ENCODE data around the gene KITLG. TPM values are rescaled to one million over a fixed set of nuclear protein-coding genes. Genes with fewer than 3 reads are reported as not detected.

The KITLG gene
- total RNA-seq, 4 donors from 2014 or later = 3.9 to 33.0 (median 14.7) TPM

- no peaks in the 10 kb centered on the region for H3K27me3 ChIP-seq
- H3K36me3 ChIP-seq = peaks cover 0 to 24% (median 4%) of the 10 kb centered on the region in 3 donors
- no peak overlapping the region for H3K27ac ChIP-seq
- no peak overlapping the region for H3K4me3 ChIP-seq
- peaks cover 0 to 25% (median 0%) of the 10 kb centered on the region in 3 donors for H3K4me1 ChIP-seq
- DNase-seq = no peak
- 39 to 46% methylated on average over 1 of the region's 1 CpG for WGBS, 2 donors
- TF ChIP-seq, protein P1, sequence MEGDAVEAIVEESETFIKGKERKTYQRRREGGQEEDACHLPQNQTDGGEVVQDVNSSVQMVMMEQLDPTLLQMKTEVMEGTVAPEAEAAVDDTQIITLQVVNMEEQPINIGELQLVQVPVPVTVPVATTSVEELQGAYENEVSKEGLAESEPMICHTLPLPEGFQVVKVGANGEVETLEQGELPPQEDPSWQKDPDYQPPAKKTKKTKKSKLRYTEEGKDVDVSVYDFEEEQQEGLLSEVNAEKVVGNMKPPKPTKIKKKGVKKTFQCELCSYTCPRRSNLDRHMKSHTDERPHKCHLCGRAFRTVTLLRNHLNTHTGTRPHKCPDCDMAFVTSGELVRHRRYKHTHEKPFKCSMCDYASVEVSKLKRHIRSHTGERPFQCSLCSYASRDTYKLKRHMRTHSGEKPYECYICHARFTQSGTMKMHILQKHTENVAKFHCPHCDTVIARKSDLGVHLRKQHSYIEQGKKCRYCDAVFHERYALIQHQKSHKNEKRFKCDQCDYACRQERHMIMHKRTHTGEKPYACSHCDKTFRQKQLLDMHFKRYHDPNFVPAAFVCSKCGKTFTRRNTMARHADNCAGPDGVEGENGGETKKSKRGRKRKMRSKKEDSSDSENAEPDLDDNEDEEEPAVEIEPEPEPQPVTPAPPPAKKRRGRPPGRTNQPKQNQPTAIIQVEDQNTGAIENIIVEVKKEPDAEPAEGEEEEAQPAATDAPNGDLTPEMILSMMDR (IDR thresholded peaks at IDR 0.05) = no peak
- no peak for TF ChIP-seq POLR2A (IDR thresholded peaks at IDR 0.05)
- H3K9me3 ChIP-seq = no peaks in the 10 kb centered on the region
- intact Hi-C loops (cut with DNase I) = no loop called here
Measured at GRCh38 chr12:88530868-88531267, 49.4 kb downstream of the KITLG start.

DNA sequence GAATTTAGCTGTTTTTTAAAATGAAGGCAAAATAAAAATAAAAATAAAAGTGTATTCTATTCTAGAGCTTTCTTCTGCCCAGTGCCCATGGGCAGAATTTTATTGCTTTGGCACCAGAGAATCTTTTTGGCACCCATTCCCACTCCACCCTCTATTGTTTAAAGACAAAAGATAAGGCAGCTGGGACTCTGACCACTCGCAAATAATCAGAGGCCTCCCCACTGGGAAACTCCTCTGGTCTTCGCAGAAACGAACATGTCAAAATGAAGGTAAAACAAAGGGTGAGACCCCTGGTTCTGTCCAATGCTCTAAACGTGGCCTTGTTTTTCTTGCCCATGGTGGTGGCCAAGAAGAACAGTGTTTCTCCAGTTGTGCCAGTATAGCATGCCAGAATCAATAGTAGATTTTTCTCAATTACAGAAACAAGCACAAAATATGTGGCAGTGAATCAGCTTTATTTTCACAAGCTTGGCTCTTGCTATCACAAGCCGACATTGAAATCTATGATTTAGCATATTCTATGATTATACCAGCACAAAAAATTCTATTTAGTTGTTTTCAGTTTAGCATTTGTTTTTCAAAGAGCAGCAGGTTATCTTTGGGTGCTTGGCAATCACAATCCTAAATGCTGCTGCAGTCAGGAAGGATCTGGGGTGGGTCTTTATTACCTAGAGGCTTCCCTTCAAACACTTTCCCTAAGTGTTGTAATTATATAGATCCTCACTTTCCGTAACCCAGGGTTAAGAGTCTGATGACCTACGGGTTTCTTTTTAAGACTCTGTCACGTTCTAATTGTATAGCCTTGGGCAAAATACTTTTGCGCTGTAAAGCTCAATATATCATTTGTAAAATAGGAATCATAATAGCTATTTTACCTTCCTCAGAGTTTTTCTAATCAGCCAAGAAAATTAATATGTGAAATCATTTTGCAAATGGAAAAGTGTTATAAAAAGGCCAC lies 50.5 kb downstream of the KITLG start:
- Histone ChIP-seq H3K27me3 (no peaks in the 10 kb centered on the region), H3K9me3 (no peaks in the 10 kb centered on the region), H3K27ac (peak overlapping the region in 2 of 4 donors; percentile 26 to 36), H3K4me1 (peaks cover 0 to 25% (median 0%) of the 10 kb centered on the region in 3 donors), H3K36me3 (peaks cover 0 to 28% (median 4%) of the 10 kb centered on the region in 3 donors), H3K4me3 (no peak overlapping the region)
- WGBS, 2 donors = 35 to 36% methylated on average over 9 of the region's 9 CpGs
- intact Hi-C loops (cut with DNase I) = no loop called here
- DNase-seq = no peak
- TF ChIP-seq POLR2A (IDR thresholded peaks at IDR 0.05) = no peak
- TF ChIP-seq, protein P1 (IDR thresholded peaks at IDR 0.05) = no peak

DNA sequence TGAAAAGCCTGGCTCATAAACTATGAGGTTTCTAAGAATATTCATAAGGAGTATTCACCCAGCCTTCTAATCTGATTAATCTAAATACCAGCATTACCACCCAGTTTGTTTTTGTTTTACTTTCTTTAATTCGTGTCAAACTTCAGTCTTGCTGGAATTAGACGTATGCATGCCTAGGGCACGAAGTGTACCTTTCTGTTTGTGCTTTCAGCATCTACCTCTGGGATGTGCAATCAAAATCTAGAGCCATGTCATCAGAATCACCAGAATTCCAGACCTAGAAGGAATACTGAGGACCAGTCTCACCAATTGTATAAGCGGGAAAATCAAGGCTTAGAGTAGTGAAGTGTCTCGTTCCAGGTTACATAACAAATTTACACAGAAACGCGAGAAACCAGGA lies 57.3 kb downstream of the KITLG start:
- H3K4me1 ChIP-seq = peaks cover 0 to 22% (median 16%) of the 10 kb centered on the region in 3 donors
- DNase-seq = no peak
- no peaks in the 10 kb centered on the region for H3K27me3 ChIP-seq
- 85 to 92% methylated on average over 7 of the region's 7 CpGs for WGBS, 2 donors
- intact Hi-C loops (cut with DNase I) = no loop called here
- no peak overlapping the region for H3K4me3 ChIP-seq
- no peak for TF ChIP-seq POLR2A (IDR thresholded peaks at IDR 0.05)
- TF ChIP-seq, protein P1 (IDR thresholded peaks at IDR 0.05) = no peak
- no peaks in the 10 kb centered on the region for H3K9me3 ChIP-seq
- no peak overlapping the region for H3K27ac ChIP-seq
- H3K36me3 ChIP-seq = peaks cover 0 to 17% (median 4%) of the 10 kb centered on the region in 3 donors

- no peak for DNase-seq
- intact Hi-C loops (cut with DNase I) = no loop called here
- Histone ChIP-seq H3K36me3 (peaks cover 0 to 17% (median 0%) of the 10 kb centered on the region in 3 donors), H3K4me3 (no peak overlapping the region), H3K27me3 (no peaks in the 10 kb centered on the region), H3K9me3 (no peaks in the 10 kb centered on the region), H3K27ac (no peak overlapping the region), H3K4me1 (peaks cover 0 to 22% (median 16%) of the 10 kb centered on the region in 3 donors)
- WGBS, 2 donors = 27 to 32% methylated on average over 2 of the region's 2 CpGs
- TF ChIP-seq, protein P1 (IDR thresholded peaks at IDR 0.05) = no peak
- TF ChIP-seq POLR2A (IDR thresholded peaks at IDR 0.05) = no peak
Measured at GRCh38 chr12:88520436-88520820, 59.8 kb downstream of the KITLG start.

DNA sequence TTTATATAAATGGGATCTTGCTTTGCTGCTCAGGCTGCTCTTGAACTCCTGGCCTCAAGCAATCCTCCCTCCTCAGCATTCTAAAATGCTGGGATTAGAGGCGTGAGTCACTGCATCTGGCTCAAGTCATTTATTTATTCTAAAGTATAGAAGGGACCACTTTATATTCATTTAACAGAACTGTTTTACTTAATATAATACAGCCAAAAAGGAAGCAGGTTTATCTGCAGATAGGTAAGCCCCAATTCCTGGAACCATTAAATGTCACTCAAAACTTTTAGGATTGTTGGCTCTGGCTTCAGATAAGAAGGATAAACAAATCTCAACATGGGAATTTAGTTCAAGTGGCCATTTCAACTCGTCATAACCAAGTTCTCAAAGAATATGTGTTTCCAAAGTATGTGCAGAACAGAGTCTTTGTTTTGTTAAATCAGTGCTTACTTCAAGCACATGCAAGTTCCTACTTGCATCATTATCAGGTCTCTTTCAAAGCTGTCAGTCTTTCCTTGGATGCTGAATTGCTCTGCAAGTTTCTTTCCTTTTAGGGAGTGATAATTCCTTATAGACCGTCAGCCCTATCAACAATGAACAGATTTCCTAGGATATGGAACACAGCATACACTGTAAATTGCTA lies 60.4 kb downstream of the KITLG start:
- Histone ChIP-seq H3K27me3 (no peaks in the 10 kb centered on the region), H3K27ac (peak overlapping the region in 3 of 4 donors; percentile 19 to 45 (median 28)), H3K4me3 (no peak overlapping the region), H3K36me3 (peaks cover 0 to 20% (median 0%) of the 10 kb centered on the region in 3 donors), H3K9me3 (no peaks in the 10 kb centered on the region), H3K4me1 (peaks cover 0 to 22% (median 16%) of the 10 kb centered on the region in 3 donors)
- intact Hi-C loops (cut with DNase I) = no loop called here
- DNase-seq = no peak
- no peak for TF ChIP-seq POLR2A (IDR thresholded peaks at IDR 0.05)
- TF ChIP-seq, protein P1 (IDR thresholded peaks at IDR 0.05) = no peak
- 12 to 36% methylated on average over 3 of the region's 3 CpGs for WGBS, 2 donors
